ENCODE results near the gene AGPAT4.

- TF ChIP-seq GATA2 (IDR thresholded peaks at IDR 0.05; ENCODE audit: low read depth, low read length) (no peak), GATA3 (IDR thresholded peaks at IDR 0.05; ENCODE audit: low read depth, low read length) (no peak)
Observed at GRCh38 chr6:161104966-161105365, 168.9 kb downstream of the AGPAT4 start.
